Epithelial cell of esophagus (primary cell): ENCODE results near the gene TRAPPC12.

ENCODE experiments used
- DNase-seq: peaks from one replicate; pipeline ENCODE4 v3.0.0; 2010; ENCODE audit warnings: low read depth
- H3K4me3 ChIP-seq: 2 replicates; pipeline ENCODE4 v1.5.1; 2011; ENCODE audit warnings: mild to moderate bottlenecking, low read length, control low read depth
- TF ChIP-seq, protein P1 (sequence below): IDR thresholded peaks from 2 replicates; pipeline ENCODE4 v1.5.1; 2011; ENCODE audit warnings: low read depth, mild to moderate bottlenecking, low read length, control low read depth, inconsistent platforms; ENCODE audit not compliant: insufficient read depth; ENCODE audit errors: missing control alignments

Gene TRAPPC12

DNA sequence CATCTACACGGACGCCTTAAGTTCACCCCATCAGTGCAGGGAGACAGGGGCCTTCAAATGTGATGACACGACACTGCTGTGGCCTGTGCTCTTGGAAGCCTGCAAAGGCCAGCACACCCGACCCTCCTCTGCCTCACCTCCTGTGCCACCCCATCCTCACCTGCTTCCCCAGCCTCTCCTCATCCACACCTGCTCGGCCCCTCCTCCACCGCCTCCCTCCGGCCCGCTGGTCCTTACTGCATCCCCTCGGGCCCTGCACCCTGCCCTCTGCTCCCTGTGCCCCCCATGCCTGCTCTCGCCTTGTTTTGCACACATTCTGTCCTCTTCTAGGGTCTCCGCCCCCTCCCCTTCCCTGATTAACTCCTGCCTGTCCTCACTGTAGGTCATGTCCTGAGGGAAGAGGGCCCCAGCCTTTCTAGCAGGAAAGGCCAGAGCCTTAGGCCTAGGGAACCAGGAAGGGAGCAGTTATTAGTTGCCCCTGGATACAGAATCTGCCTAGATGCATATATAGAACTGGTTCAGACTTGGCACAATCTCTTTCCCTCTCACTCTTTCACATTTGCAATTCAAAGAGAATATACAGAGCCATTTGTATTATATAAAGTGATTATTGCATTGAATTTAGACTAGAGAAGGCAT is 39.4 kb downstream of the TRAPPC12 start:
- no peak for DNase-seq
- H3K4me3 ChIP-seq = no peak overlapping the region
- TF ChIP-seq, protein P1, sequence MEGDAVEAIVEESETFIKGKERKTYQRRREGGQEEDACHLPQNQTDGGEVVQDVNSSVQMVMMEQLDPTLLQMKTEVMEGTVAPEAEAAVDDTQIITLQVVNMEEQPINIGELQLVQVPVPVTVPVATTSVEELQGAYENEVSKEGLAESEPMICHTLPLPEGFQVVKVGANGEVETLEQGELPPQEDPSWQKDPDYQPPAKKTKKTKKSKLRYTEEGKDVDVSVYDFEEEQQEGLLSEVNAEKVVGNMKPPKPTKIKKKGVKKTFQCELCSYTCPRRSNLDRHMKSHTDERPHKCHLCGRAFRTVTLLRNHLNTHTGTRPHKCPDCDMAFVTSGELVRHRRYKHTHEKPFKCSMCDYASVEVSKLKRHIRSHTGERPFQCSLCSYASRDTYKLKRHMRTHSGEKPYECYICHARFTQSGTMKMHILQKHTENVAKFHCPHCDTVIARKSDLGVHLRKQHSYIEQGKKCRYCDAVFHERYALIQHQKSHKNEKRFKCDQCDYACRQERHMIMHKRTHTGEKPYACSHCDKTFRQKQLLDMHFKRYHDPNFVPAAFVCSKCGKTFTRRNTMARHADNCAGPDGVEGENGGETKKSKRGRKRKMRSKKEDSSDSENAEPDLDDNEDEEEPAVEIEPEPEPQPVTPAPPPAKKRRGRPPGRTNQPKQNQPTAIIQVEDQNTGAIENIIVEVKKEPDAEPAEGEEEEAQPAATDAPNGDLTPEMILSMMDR = no peak

DNA sequence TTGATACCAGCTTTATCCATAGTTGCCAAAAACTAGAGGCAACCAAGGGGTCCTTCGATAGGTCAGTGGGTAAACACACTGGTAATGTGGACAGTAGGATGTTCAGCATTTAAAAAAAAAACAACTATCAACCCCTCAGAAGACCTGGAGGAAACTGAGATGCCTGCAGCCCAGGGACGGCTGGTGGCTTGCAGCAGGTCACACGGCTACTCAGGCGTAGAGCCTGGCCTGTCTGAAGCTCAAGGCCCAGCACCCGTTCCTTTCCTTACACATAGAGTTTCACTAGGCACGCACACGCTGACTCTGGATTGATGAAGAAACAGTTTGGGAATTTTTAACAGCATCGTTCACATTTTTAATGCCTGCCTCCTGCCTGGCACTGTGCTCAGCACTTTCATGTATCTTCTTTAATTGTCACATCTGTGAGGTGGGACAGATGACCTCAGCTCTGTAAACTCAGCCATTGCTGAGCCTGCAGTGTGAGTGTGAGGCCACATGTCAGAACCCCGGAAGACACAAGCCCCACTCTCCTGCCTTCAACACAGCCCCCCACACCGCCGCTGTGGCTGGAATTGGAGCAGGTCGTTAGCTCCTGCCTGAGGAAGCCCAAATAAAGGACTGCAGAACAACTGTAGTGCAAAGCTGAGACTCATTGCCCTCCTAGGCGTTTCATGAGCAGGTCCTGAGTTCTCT is 40.7 kb downstream of the TRAPPC12 start:
- DNase-seq = no peak

DNA sequence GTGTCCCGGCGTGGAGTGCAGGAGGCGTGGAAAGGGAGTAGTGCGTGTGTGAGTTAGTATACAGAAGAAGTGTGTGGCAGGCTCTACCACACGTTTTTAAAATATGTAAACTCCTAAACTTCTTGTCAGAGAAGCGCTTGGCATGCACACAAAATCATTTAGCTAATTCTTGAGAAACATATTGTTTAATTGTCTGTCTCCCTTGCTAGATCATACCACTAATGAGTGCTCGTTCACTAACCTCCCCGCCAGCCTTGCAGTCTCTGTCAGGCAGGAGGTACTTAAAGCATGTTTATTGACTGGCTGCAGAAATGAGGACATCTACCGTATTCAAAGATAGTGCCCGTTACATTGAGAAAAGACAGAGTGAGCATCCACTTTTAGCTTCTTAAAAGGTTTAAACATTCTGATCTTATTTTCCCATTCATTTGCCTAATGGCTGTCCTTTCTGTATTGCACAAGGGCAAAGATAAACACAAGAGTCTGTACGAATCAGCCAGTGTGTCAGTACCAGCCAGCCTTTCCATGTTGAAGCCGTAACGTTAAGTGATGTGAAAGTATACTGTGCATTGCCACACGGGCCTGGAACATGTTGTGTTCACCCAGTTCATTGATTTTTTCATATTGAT is 41.4 kb downstream of the TRAPPC12 start:
- TF ChIP-seq, protein P1 = no peak
- no peak for DNase-seq
- no peak overlapping the region for H3K4me3 ChIP-seq

More for the DNA sequence above, 40.7 kb downstream of the TRAPPC12 start:
- no peak overlapping the region for H3K4me3 ChIP-seq
- TF ChIP-seq, protein P1 = no peak

DNA sequence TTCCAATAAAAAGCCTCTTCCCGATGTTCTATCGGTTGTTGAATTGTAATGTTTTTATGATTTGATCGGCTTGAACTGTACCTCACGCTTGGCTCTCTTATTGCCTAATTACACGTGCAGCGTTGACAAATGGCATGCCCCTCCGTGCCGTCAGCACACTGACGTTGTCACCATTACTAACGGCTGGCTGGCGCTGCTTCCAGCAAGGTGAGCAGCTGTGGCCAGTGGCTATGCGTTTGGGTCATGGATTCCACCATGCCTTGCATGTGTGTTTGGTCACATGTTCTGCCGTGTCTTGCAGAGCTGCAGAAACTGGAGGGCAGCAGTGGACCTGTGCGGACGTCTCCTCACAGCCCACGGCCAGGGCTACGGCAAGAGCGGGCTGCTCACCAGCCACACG is 42.1 kb downstream of the TRAPPC12 start:
- TF ChIP-seq, protein P1 = no peak
- DNase-seq = no peak

DNA sequence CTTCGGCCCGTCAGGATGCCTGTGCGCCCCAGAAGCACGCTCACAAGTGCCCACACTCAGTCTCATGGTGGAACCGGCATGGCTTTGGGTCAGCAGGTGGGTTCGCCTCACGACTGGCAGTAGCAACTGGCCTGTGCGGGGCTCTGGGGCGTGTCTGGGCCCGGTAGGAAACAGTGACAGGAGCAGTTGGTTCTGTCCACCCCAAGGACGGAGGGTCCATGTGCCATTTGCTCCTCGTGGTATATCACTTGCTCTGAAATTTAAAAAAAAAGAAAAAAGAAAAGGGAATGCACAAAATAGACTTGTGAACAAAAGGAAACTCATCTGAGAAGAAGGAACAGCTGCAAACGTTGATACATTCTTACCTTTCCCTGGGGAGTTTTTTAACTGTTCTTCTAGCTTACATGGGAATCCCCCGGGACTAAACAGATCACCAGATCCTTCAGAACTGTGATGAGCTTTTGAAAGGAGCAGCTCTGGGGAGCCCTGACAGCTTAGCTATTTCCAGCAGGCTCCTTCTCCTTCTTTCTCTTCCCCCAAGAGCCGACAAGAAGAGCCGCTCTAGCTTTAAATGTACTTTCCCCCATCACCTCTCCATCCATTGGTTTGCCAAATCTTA is 42.8 kb downstream of the TRAPPC12 start:
- TF ChIP-seq, protein P1 = no peak
- no peak overlapping the region for H3K4me3 ChIP-seq
- DNase-seq = no peak

More for the DNA sequence above, 42.1 kb downstream of the TRAPPC12 start:
- no peak overlapping the region for H3K4me3 ChIP-seq

DNA sequence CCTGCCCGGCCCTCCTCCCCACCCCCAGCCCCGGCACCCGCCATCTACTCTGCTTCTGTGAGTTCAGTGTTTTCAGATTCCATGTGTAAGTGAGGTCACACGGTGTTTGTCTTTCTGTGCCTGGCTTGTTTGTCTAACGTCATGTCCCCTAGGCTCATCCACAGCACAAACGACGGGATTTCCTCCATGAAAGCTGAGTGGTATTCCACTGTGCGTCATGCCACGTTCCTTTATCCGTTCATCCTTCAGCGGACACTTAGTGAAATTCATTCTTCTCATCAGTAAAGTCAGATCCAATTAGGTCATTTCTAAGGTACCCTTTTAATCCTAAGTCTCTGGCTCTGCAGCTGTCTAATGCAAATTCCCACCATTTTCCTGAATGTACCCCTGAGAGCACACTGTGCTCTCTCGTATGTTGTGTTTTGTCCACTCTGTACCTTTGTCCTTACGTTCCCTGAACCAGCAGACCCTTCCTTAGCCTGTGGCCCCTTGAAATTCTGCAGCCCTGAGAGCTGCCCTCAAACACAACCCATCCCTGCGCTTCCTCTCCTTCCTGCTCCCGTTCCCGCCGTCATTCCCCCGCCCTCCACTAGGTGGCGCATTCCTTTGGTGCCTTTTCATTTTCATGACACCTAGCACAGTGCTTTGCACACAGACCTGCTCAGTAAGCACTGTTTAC is 44.1 kb downstream of the TRAPPC12 start:
- no peak overlapping the region for H3K4me3 ChIP-seq
- DNase-seq = peak; percentile 65
- TF ChIP-seq, protein P1 = peak; percentile 99
